Activated naive CD8-positive, alpha-beta T cell treated with anti-CD3 and anti-CD28 coated beads, Interleukin-2, amount 10 ng/mL, durations not matched to agents 7 days and 5 days (primary cell): ENCODE results near the gene OASL. TPM values are rescaled to one million over a fixed set of nuclear protein-coding genes. Genes with fewer than 3 reads are reported as not detected.
"Not testable (repeated sequence)": the region's sequence is repeated elsewhere in the genome, so short reads cannot be mapped to it uniquely, and the experiment has no call there.

Experiments
- ATAC-seq: fragments of 150-1000 bp; cut with Tn5 transposase; one replicate; pipeline ENCODE4 v1.10.0; 2021; ENCODE audit warnings: low read depth, moderate library complexity
- POLR2A ChIA-PET: fragments of 350-600 bp; sonication (Branson Sonifier 250); formaldehyde crosslinking; loops from one replicate; lab custom pipeline; 2021; ENCODE audit warnings: antibody characterized with exemption; lab: Charles Lee
- DNase-seq: peaks from one replicate; pipeline ENCODE4 v3.0.0; 2021
- H3K27ac Mint-ChIP-seq: one replicate; pipeline ENCODE4 v1.8.0; 2022; ENCODE audit warnings: mild to moderate bottlenecking, mixed read lengths
- H3K27me3 Mint-ChIP-seq: one replicate; pipeline ENCODE4 v1.8.0; 2022; ENCODE audit warnings: mild to moderate bottlenecking, moderate library complexity, mixed read lengths
- H3K36me3 Mint-ChIP-seq: one replicate; pipeline ENCODE4 v1.8.0; 2021; ENCODE audit warnings: mild to moderate bottlenecking, mixed read lengths
- H3K4me1 Mint-ChIP-seq: one replicate; pipeline ENCODE4 v1.8.0; 2021; ENCODE audit warnings: mixed read lengths
- H3K4me3 Mint-ChIP-seq: one replicate; pipeline ENCODE4 v1.8.0; 2022; ENCODE audit warnings: mild to moderate bottlenecking, moderate library complexity, mixed read lengths
- H3K9me3 Mint-ChIP-seq: one replicate; pipeline ENCODE4 v1.8.0; 2021; ENCODE audit warnings: mixed read lengths
- total RNA-seq, 2 experiments: library from RNA; stranded (reverse); gene quantifications; one replicate each; pipeline ENCODE4 v1.2.3, GENCODE V29; 2021

OASL gene
- 10 to 100 TPM; 43.7 to 48.6 TPM for total RNA-seq

GRCh38 chr12:121038861-121039668 is at the start of gene OASL:
TSS of gene OASL (minus strand) at chr12:121039246. CDS start at chr12:121038971, 275 bp downstream.
- Mint-ChIP-seq H3K4me1 (peaks cover 33% of the 10 kb centered on the region), H3K27me3 (peaks cover 15% of the 10 kb centered on the region), H3K9me3 (peaks cover 2% of the 10 kb centered on the region), H3K4me3 (peak within 1 kb of the TSS; percentile 98), H3K27ac (peak within 1 kb of the TSS; percentile 98), H3K36me3 (peaks cover 26% of the 10 kb centered on the region)
- POLR2A ChIA-PET = interaction anchor here (0.5 to 2.9 kb wide), 15 partner anchors 10 to 648 kb away, joined by 3 to 35 read pairs (median 3); no protein-coding TSS in a partner anchor
- peak; percentile 78 for DNase-seq
- peak; percentile 86 for ATAC-seq

- Mint-ChIP-seq H3K36me3 (peaks cover 2% of the 10 kb centered on the region), H3K9me3 (no peaks in the 10 kb centered on the region), H3K4me1 (peaks cover 29% of the 10 kb centered on the region), H3K27ac (peak overlapping the region; percentile 81), H3K4me3 (peak overlapping the region; percentile 26), H3K27me3 (peaks cover 5% of the 10 kb centered on the region)
- no peak for ATAC-seq
- POLR2A ChIA-PET = interaction anchor here (0.7 kb wide), 1 partner anchor 28 kb away, joined by 3 read pairs; no protein-coding TSS in a partner anchor
- no peak for DNase-seq
Measured at GRCh38 chr12:121088195-121088585, 49.1 kb upstream of the OASL start.

GRCh38 chr12:121087467-121088194 is 48.6 kb upstream of the OASL start:
- peaks cover 24% of the 10 kb centered on the region for H3K4me1 Mint-ChIP-seq
- POLR2A ChIA-PET = interaction anchor here (0.7 to 0.8 kb wide), 2 partner anchors 9 to 28 kb away, joined by 3 read pairs; no protein-coding TSS in a partner anchor
- peaks cover 5% of the 10 kb centered on the region for H3K27me3 Mint-ChIP-seq
- no peaks in the 10 kb centered on the region for H3K9me3 Mint-ChIP-seq
- peaks cover 2% of the 10 kb centered on the region for H3K36me3 Mint-ChIP-seq
- peak overlapping the region; percentile 81 for H3K27ac Mint-ChIP-seq
- ATAC-seq (peak; percentile 38), DNase-seq (no peak)
- peak overlapping the region; percentile 12 for H3K4me3 Mint-ChIP-seq

- peaks cover 2% of the 10 kb centered on the region for H3K36me3 Mint-ChIP-seq
- ATAC-seq (no peak), DNase-seq (no peak)
- H3K4me1 Mint-ChIP-seq = peaks cover 17% of the 10 kb centered on the region
- H3K27me3 Mint-ChIP-seq = peaks cover 9% of the 10 kb centered on the region
- H3K4me3 Mint-ChIP-seq = no peak overlapping the region
- H3K9me3 Mint-ChIP-seq = no peaks in the 10 kb centered on the region
- POLR2A ChIA-PET = interaction anchor here (0.7 to 0.8 kb wide), 2 partner anchors 10 to 48 kb away, joined by 3 read pairs; partner anchors contain the start of gene OASL
- no peak overlapping the region for H3K27ac Mint-ChIP-seq
Measured at GRCh38 chr12:121086781-121087295, 47.8 kb upstream of the OASL start.

- peaks cover 14% of the 10 kb centered on the region for H3K27me3 Mint-ChIP-seq
- peaks cover 15% of the 10 kb centered on the region for H3K4me1 Mint-ChIP-seq
- DNase-seq (no peak), ATAC-seq (no peak)
- H3K36me3 Mint-ChIP-seq = no peaks in the 10 kb centered on the region
- no peak overlapping the region for H3K4me3 Mint-ChIP-seq
- H3K27ac Mint-ChIP-seq = no peak overlapping the region
- POLR2A ChIA-PET = no interaction called here
- no peaks in the 10 kb centered on the region for H3K9me3 Mint-ChIP-seq
Measured at GRCh38 chr12:121085506-121086353, 46.7 kb upstream of the OASL start.

GRCh38 chr12:121085069-121085468 is 46.0 kb upstream of the OASL start:
- POLR2A ChIA-PET = no interaction called here
- Mint-ChIP-seq H3K36me3 (no peaks in the 10 kb centered on the region), H3K4me1 (peaks cover 15% of the 10 kb centered on the region), H3K27me3 (peaks cover 14% of the 10 kb centered on the region), H3K27ac (no peak overlapping the region), H3K4me3 (no peak overlapping the region), H3K9me3 (no peaks in the 10 kb centered on the region)
- DNase-seq (no peak), ATAC-seq (no peak)

GRCh38 chr12:121084229-121084628 is 45.2 kb upstream of the OASL start:
- Mint-ChIP-seq H3K36me3 (no peaks in the 10 kb centered on the region), H3K4me3 (no peak overlapping the region), H3K27me3 (peaks cover 14% of the 10 kb centered on the region), H3K9me3 (no peaks in the 10 kb centered on the region), H3K27ac (no peak overlapping the region), H3K4me1 (peaks cover 15% of the 10 kb centered on the region)
- DNase-seq (no peak), ATAC-seq (no peak)
- POLR2A ChIA-PET = interaction anchor here (0.6 kb wide), 1 partner anchor 45 kb away, joined by 4 read pairs; no protein-coding TSS in a partner anchor

- no peak overlapping the region for H3K27ac Mint-ChIP-seq
Measured at GRCh38 chr12:121080909-121081308, 41.9 kb upstream of the OASL start.

GRCh38 chr12:121079736-121080272 is 40.8 kb upstream of the OASL start:
- Mint-ChIP-seq H3K9me3 (no peaks in the 10 kb centered on the region), H3K4me1 (no peaks in the 10 kb centered on the region), H3K27me3 (peaks cover 16% of the 10 kb centered on the region), H3K4me3 (no peak overlapping the region), H3K36me3 (no peaks in the 10 kb centered on the region), H3K27ac (no peak overlapping the region)
- POLR2A ChIA-PET = no interaction called here
- DNase-seq (no peak), ATAC-seq (no peak)

More at GRCh38 chr12:121080909-121081308, 41.9 kb upstream of the OASL start:
- ATAC-seq (no peak), DNase-seq (no peak)
- Mint-ChIP-seq H3K9me3 (no peaks in the 10 kb centered on the region), H3K27me3 (peaks cover 14% of the 10 kb centered on the region), H3K4me1 (no peaks in the 10 kb centered on the region), H3K4me3 (no peak overlapping the region), H3K36me3 (no peaks in the 10 kb centered on the region)
- POLR2A ChIA-PET = interaction anchor here (0.6 kb wide), 1 partner anchor 144 kb away, joined by 5 read pairs; no protein-coding TSS in a partner anchor

GRCh38 chr12:121077440-121077839 is 38.4 kb upstream of the OASL start:
- not testable (repeated sequence) for ATAC-seq, H3K27ac Mint-ChIP-seq, H3K9me3 Mint-ChIP-seq, H3K36me3 Mint-ChIP-seq, DNase-seq, H3K4me3 Mint-ChIP-seq, H3K4me1 Mint-ChIP-seq
- H3K27me3 Mint-ChIP-seq = peaks cover 15% of the 10 kb centered on the region
- POLR2A ChIA-PET = interaction anchor here (0.6 to 1.3 kb wide), 2 partner anchors 15 to 801 kb away, joined by 4 to 12 read pairs; no protein-coding TSS in a partner anchor

GRCh38 chr12:121075911-121076310 is 36.9 kb upstream of the OASL start:
- POLR2A ChIA-PET, ATAC-seq, H3K9me3 Mint-ChIP-seq, H3K27ac Mint-ChIP-seq, DNase-seq, H3K4me3 Mint-ChIP-seq, H3K27me3 Mint-ChIP-seq, H3K36me3 Mint-ChIP-seq, H3K4me1 Mint-ChIP-seq: not testable (repeated sequence)

- no peak overlapping the region for H3K4me3 Mint-ChIP-seq
- no peaks in the 10 kb centered on the region for H3K36me3 Mint-ChIP-seq
- DNase-seq = no peak
- H3K4me1 Mint-ChIP-seq = no peaks in the 10 kb centered on the region
- ATAC-seq = no peak
- H3K27ac Mint-ChIP-seq = no peak overlapping the region
- H3K27me3 Mint-ChIP-seq = peaks cover 6% of the 10 kb centered on the region
- H3K9me3 Mint-ChIP-seq = peaks cover 9% of the 10 kb centered on the region
- POLR2A ChIA-PET = interaction anchor here (0.5 to 0.6 kb wide), 2 partner anchors 9 to 781 kb away, joined by 5 read pairs; partner anchors contain the start of gene RNU4-2
Measured at GRCh38 chr12:121072147-121072546, 33.1 kb upstream of the OASL start.
